Upper lobe of left lung (tissue), 6 donors: ENCODE measurements around the gene VEPH1. TPM values are rescaled to one million over a fixed set of nuclear protein-coding genes. Genes with fewer than 3 reads are reported as not detected.

Experiments used
- ATAC-seq, 2 donors: fragments of 200-7000 bp; cut with Tn5 transposase; one replicate each; pipeline ENCODE4 v1.9.1; 2022; ENCODE audit warnings: mild to moderate bottlenecking in 2 of 2, moderate library complexity in 2 of 2; ENCODE audit not compliant: low FRiP score in 2 of 2
- DNase-seq, 2 donors: peaks; one replicate each; pipeline ENCODE4 v3.0.0-alpha.2; 2019 to 2020
- H3K27ac ChIP-seq, 4 donors: fragments of 200-600 bp; sonication (generic); one replicate each; pipeline ENCODE4 v1.5.1; 2016 to 2019
- H3K27me3 ChIP-seq, 4 donors: fragments of 200-600 bp; sonication (generic); one replicate each; pipeline ENCODE4 v1.5.1; 2017 to 2019
- H3K36me3 ChIP-seq, 4 donors: fragments of 200-600 bp; sonication (generic); one replicate each; pipeline ENCODE4 v1.5.1; 2016 to 2019
- H3K4me1 ChIP-seq, 4 donors: fragments of 200-600 bp; sonication (generic); one replicate each; pipeline ENCODE4 v1.5.1; 2018 to 2019
- H3K4me3 ChIP-seq, 4 donors: fragments of 200-600 bp; sonication (generic); one replicate each; pipeline ENCODE4 v1.5.1; 2017 to 2019; ENCODE audit warnings: mild to moderate bottlenecking in 2 of 4, moderate library complexity in 1 of 4
- H3K9me3 ChIP-seq, 4 donors: fragments of 200-600 bp; sonication (generic); one replicate each; pipeline ENCODE4 v1.5.1; 2018 to 2019
- CTCF ChIP-seq, 6 experiments: fragments of 450-650 bp in 4 of 6; fragments of 200-600 bp in 2 of 6; sonication (generic) in 2 of 6; IDR thresholded peaks; one replicate each; pipeline ENCODE4 v1.5.1; 2016 to 2019; ENCODE audit warnings: antibody characterized with exemption in 6 of 6
- EP300 ChIP-seq, 4 donors: sonication (generic); formaldehyde crosslinking; IDR thresholded peaks; one replicate each; pipeline ENCODE4 v1.5.1; 2017; ENCODE audit warnings: antibody characterized with exemption in 4 of 4, control low read depth in 2 of 4
- POLR2A ChIP-seq, 4 donors: fragments of 450-650 bp; IDR thresholded peaks; one replicate each; pipeline ENCODE4 v1.5.1; 2016 to 2017; ENCODE audit warnings: antibody characterized with exemption in 4 of 4, mild to moderate bottlenecking in 2 of 4
- POLR2AphosphoS5 ChIP-seq, 2 donors: sonication (generic); formaldehyde crosslinking; IDR thresholded peaks; one replicate each; pipeline ENCODE4 v1.5.1; 2017; ENCODE audit warnings: antibody characterized with exemption in 2 of 2
- WGBS, 2 donors: methylation state at CpG; one replicate each; pipeline ENCODE4 v1.1.5; 2017 to 2018; 5-methylcytosine and 5-hydroxymethylcytosine counted together
- total RNA-seq, 6 donors: library from RNA; depleted of rRNA in 4 of 6; stranded (reverse); fragments of >200 nt in 4 of 6; gene quantifications; one replicate each; pipeline versions ENCODE4 v1.1.0 to v1.2.1, GENCODE V29; 2016 to 2021
- donor health status: DM: no; HTN: no; CAD: no; lungs with moderate emphysema.
- donor health status: DM: no; HTN: yes; CAD: no; lungs with severe emphysema.

VEPH1 gene
- total RNA-seq, 6 donors from 2014 or later: 78.6 to 229 (median 178) TPM

- Histone ChIP-seq H3K9me3 (no peaks in the 10 kb centered on the region), H3K27me3 (no peaks in the 10 kb centered on the region), H3K36me3 (no peaks in the 10 kb centered on the region), H3K27ac (no peak overlapping the region), H3K4me3 (no peak overlapping the region), H3K4me1 (no peaks in the 10 kb centered on the region)
- DNase-seq (no peak), ATAC-seq (no peak)
- TF ChIP-seq POLR2AphosphoS5 (IDR thresholded peaks at IDR 0.05) (no peak), CTCF (IDR thresholded peaks at IDR 0.05) (no peak), EP300 (IDR thresholded peaks at IDR 0.05) (no peak), POLR2A (IDR thresholded peaks at IDR 0.05) (no peak)
- WGBS, 2 donors: 96 to 98% methylated on average over 1 of the region's 1 CpG
These were observed 224.0 kb downstream of the VEPH1 start for GRCh38 chr3:157279237-157279636.

GRCh38 chr3:157276801-157277200 is 226.4 kb downstream of the VEPH1 start:
- Histone ChIP-seq H3K4me3 (no peak overlapping the region), H3K27me3 (no peaks in the 10 kb centered on the region), H3K36me3 (no peaks in the 10 kb centered on the region), H3K9me3 (no peaks in the 10 kb centered on the region), H3K27ac (no peak overlapping the region), H3K4me1 (no peaks in the 10 kb centered on the region)
- 81 to 83% methylated on average over 3 of the region's 3 CpGs for WGBS, 2 donors
- no peak for TF ChIP-seq POLR2A (IDR thresholded peaks at IDR 0.05)
- no peak for TF ChIP-seq EP300 (IDR thresholded peaks at IDR 0.05)
- no peak for TF ChIP-seq CTCF (IDR thresholded peaks at IDR 0.05)
- TF ChIP-seq POLR2AphosphoS5 (IDR thresholded peaks at IDR 0.05): no peak
- ATAC-seq (no peak), DNase-seq (no peak)

GRCh38 chr3:157275832-157276231 is 227.4 kb downstream of the VEPH1 start:
- ATAC-seq (no peak), DNase-seq (no peak)
- Histone ChIP-seq H3K27me3 (no peaks in the 10 kb centered on the region), H3K27ac (no peak overlapping the region), H3K4me3 (no peak overlapping the region), H3K36me3 (no peaks in the 10 kb centered on the region), H3K4me1 (no peaks in the 10 kb centered on the region), H3K9me3 (no peaks in the 10 kb centered on the region)
- 72 to 83% methylated on average over 2 of the region's 2 CpGs for WGBS, 2 donors
- TF ChIP-seq CTCF (IDR thresholded peaks at IDR 0.05): no peak
- TF ChIP-seq EP300 (IDR thresholded peaks at IDR 0.05): no peak
- no peak for TF ChIP-seq POLR2AphosphoS5 (IDR thresholded peaks at IDR 0.05)
- no peak for TF ChIP-seq POLR2A (IDR thresholded peaks at IDR 0.05)

- 63 to 64% methylated on average over 2 of the region's 2 CpGs for WGBS, 2 donors
- DNase-seq (no peak), ATAC-seq (no peak)
- Histone ChIP-seq H3K4me3 (no peak overlapping the region), H3K27ac (no peak overlapping the region), H3K9me3 (no peaks in the 10 kb centered on the region), H3K36me3 (no peaks in the 10 kb centered on the region), H3K4me1 (no peaks in the 10 kb centered on the region), H3K27me3 (no peaks in the 10 kb centered on the region)
- no peak for TF ChIP-seq EP300 (IDR thresholded peaks at IDR 0.05)
- no peak for TF ChIP-seq POLR2A (IDR thresholded peaks at IDR 0.05)
- no peak for TF ChIP-seq POLR2AphosphoS5 (IDR thresholded peaks at IDR 0.05)
- no peak for TF ChIP-seq CTCF (IDR thresholded peaks at IDR 0.05)
These were observed 228.5 kb downstream of the VEPH1 start for GRCh38 chr3:157274644-157275137.

GRCh38 chr3:157271283-157271882 is 231.8 kb downstream of the VEPH1 start:
- Histone ChIP-seq H3K27me3 (no peaks in the 10 kb centered on the region), H3K4me3 (no peak overlapping the region), H3K27ac (no peak overlapping the region), H3K36me3 (no peaks in the 10 kb centered on the region), H3K4me1 (no peaks in the 10 kb centered on the region), H3K9me3 (no peaks in the 10 kb centered on the region)
- DNase-seq (no peak), ATAC-seq (no peak)
- 85 to 88% methylated on average over 8 of the region's 8 CpGs for WGBS, 2 donors
- TF ChIP-seq EP300 (IDR thresholded peaks at IDR 0.05) (no peak), POLR2AphosphoS5 (IDR thresholded peaks at IDR 0.05) (no peak), CTCF (IDR thresholded peaks at IDR 0.05) (no peak), POLR2A (IDR thresholded peaks at IDR 0.05) (no peak)
